Measurements from ENCODE around the gene RCN2.

The RCN2 gene

GRCh38 chr15:76994971-76995945 lies 63.7 kb downstream of the RCN2 start, which contains the start of gene PSTPIP1:
PSTPIP1 (plus strand) TSS chr15:76995126; CDS start chr15:76995574, 448 bp downstream.
- peak; percentile 43 for DNase-seq

GRCh38 chr15:76996076-76996525 lies 64.6 kb downstream of the RCN2 start:
- no peak for DNase-seq

GRCh38 chr15:76996526-76997401 lies 65.2 kb downstream of the RCN2 start:
- DNase-seq = no peak

GRCh38 chr15:76998663-76999285 lies 67.2 kb downstream of the RCN2 start:
- no peak for DNase-seq

GRCh38 chr15:76999996-77000395 lies 68.4 kb downstream of the RCN2 start:
- no peak for DNase-seq

GRCh38 chr15:77001351-77001750 lies 69.8 kb downstream of the RCN2 start:
- DNase-seq = no peak

GRCh38 chr15:77001966-77002365 lies 70.4 kb downstream of the RCN2 start:
- no peak for DNase-seq

GRCh38 chr15:77002436-77002835 lies 70.9 kb downstream of the RCN2 start:
- DNase-seq = no peak

GRCh38 chr15:77002954-77003912 lies 71.7 kb downstream of the RCN2 start:
- peak; percentile 59 for DNase-seq

Data from hematopoietic multipotent progenitor cell treated with erythropoietin and hydrocortisone succinate and interleukin-3 and kit ligand, for 6 days (in vitro differentiated cells).